ENCODE results near the gene CASP6.

- no peak for TF ChIP-seq EZH2phosphoT487 (IDR thresholded peaks at IDR 0.05; ENCODE audit: low read length)
- TF ChIP-seq CTCF (IDR thresholded peaks at IDR 0.05; ENCODE audit: low read length): no peak
- TF ChIP-seq EZH2 (optimal IDR thresholded peaks at IDR 0.05; ENCODE audit: low read depth, low read length): no peak
These were observed 26.4 kb downstream of the CASP6 start for GRCh38 chr4:109676886-109677285.
